Measurements from ENCODE around the gene SMIM35.

DNA sequence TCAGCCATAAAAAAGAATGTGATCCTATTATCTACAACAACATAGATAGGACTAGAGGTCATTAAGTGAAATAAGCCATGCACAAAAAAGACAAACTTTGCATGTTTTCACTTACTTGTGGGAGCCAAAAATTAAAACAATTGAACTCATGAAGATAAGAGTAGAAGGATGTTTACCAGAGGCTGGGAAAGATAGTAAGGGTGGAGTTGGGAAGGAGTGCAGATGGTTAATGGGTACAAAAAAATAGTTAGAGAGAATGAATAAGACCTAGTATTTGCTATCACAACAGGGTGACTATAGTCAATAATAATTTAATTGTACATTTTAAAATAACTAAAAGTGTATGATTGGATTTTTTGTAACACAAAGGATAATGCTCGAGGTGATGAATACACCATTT, 127.8 kb downstream of the SMIM35 start:
- TF ChIP-seq, protein P1, sequence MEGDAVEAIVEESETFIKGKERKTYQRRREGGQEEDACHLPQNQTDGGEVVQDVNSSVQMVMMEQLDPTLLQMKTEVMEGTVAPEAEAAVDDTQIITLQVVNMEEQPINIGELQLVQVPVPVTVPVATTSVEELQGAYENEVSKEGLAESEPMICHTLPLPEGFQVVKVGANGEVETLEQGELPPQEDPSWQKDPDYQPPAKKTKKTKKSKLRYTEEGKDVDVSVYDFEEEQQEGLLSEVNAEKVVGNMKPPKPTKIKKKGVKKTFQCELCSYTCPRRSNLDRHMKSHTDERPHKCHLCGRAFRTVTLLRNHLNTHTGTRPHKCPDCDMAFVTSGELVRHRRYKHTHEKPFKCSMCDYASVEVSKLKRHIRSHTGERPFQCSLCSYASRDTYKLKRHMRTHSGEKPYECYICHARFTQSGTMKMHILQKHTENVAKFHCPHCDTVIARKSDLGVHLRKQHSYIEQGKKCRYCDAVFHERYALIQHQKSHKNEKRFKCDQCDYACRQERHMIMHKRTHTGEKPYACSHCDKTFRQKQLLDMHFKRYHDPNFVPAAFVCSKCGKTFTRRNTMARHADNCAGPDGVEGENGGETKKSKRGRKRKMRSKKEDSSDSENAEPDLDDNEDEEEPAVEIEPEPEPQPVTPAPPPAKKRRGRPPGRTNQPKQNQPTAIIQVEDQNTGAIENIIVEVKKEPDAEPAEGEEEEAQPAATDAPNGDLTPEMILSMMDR (IDR thresholded peaks at IDR 0.05), result no peak
- no peak for TF ChIP-seq POLR2A (IDR thresholded peaks at IDR 0.05)
